Measurements from ENCODE around the gene CLEC4G. TPM values are rescaled to one million over a fixed set of nuclear protein-coding genes. Genes with fewer than 3 reads are reported as not detected.

CLEC4G gene
- total and polyA plus RNA-seq, 2 of the 8 experiments (the other 6 are each of a cell fraction or from before 2014, with no cell fraction given): 0.35 to 2.9 TPM

DNA sequence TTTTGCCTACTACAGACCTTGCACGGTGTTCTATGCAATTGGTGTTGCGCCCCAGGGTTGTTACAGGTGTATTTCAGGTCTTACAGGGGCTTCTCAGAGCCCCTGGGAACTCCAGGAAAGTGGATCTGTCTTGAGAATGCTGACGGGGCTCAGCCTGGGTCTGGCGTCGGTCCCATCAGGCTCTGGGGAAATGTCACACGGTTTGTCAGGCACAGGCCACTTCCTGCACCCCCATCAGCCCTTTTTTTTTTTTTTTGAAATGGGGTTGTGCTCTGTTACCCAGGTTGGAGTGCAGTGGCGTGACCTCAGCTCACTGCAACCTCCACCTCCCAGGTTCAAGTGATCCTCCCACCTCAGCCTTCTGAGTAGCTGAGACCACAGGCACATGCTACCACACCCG is 13.2 kb downstream of the CLEC4G start:
- Histone ChIP-seq H3K9ac (replicated peaks in 1 of 4; ENCODE audit: extremely low read depth in 1 of 4, low read depth in 3 of 4, low read length in 3 of 4) (no peak overlapping the region), H3K23ac (ENCODE audit: insufficient read length) (no peak overlapping the region), H3K14ac (ENCODE audit: insufficient read length) (no peak overlapping the region), H2BK15ac (ENCODE audit: low read length) (no peak overlapping the region), H2BK120ac (replicated peaks; ENCODE audit: low read depth, low read length) (no peak overlapping the region), H3K4me3 (ENCODE audit: extremely low read depth in 1 of 4, insufficient read depth in 2 of 4, low read depth in 3 of 4, low read length in 4 of 4) (no peak overlapping the region), H3K27me3 (replicated peaks in 1 of 4; ENCODE audit: control insufficient read depth in 3 of 4, extremely low read depth in 1 of 4, insufficient read depth in 3 of 4, low read length in 3 of 4) (no peaks in the 10 kb centered on the region), H4K91ac (replicated peaks; ENCODE audit: insufficient read length, low read length) (no peak overlapping the region), H3K9me3 (ENCODE audit: insufficient read depth in 2 of 2, low read depth in 1 of 2, low read length in 1 of 2) (peaks cover 0 to 2% of the 10 kb centered on the region in 2 experiments; a peak in 1 of 4 replicates), H2BK5ac (ENCODE audit: low read depth, low read length) (no peak overlapping the region), H3K18ac (ENCODE audit: extremely low read depth, low read length) (no peak overlapping the region), H2BK20ac (ENCODE audit: low read length) (no peak overlapping the region), H3K79me2 (ENCODE audit: control insufficient read depth in 1 of 2, insufficient read depth in 2 of 2, low read length in 2 of 2) (no peaks in the 10 kb centered on the region), H4K8ac (ENCODE audit: extremely low read depth, insufficient read depth, low read length) (no peak overlapping the region), H3K23me2 (ENCODE audit: low read depth, low read length) (no peaks in the 10 kb centered on the region), H3K4me1 (replicated peaks in 1 of 4; ENCODE audit: control insufficient read depth in 3 of 4, insufficient read depth in 4 of 4, low read length in 3 of 4) (no peaks in the 10 kb centered on the region), H3K4ac (replicated peaks; ENCODE audit: insufficient read length, low read depth, low read length) (no peak overlapping the region), H3K4me2 (ENCODE audit: insufficient read depth in 1 of 2, low read depth in 2 of 2, low read length in 2 of 2) (no peak overlapping the region), H2AK5ac (ENCODE audit: low read depth, low read length) (no peak overlapping the region), H2AFZ (ENCODE audit: low read length) (no peak overlapping the region), H3K79me1 (ENCODE audit: low read depth, low read length) (no peaks in the 10 kb centered on the region), H4K5ac (ENCODE audit: insufficient read length, low read depth, low read length) (no peak overlapping the region), H4K20me1 (replicated peaks in 1 of 2; ENCODE audit: control insufficient read depth in 1 of 2, insufficient read depth in 2 of 2, low read length in 2 of 2) (no peaks in the 10 kb centered on the region), H3K27ac (ENCODE audit: low read depth, low read length) (no peak overlapping the region), H3K56ac (replicated peaks; ENCODE audit: insufficient read length, low read depth, low read length) (no peak overlapping the region), H2BK12ac (ENCODE audit: low read depth, low read length) (no peak overlapping the region), H3K36me3 (ENCODE audit: control insufficient read depth in 2 of 4, insufficient read depth in 4 of 4, low read length in 3 of 4) (no peaks in the 10 kb centered on the region)
- POLR2A ChIA-PET (ENCODE audit: partially characterized antibody): interaction anchor here (0.9 kb wide), 1 partner anchor 21 kb away, joined by 3 read pairs; no protein-coding TSS in a partner anchor
- FAIRE-seq (no peak), DNase-seq (ENCODE audit: low read depth in 1 of 2, low spot score in 2 of 2) (no peak)
- WGBS, 2 experiments (ENCODE audit: extremely low coverage in 1 of 2, insufficient coverage in 1 of 2, insufficient read length in 1 of 2, insufficient replicate concordance in 2 of 2, low coverage in 1 of 2, low lambda C conversion rate in 2 of 2, missing lambda C conversion rate in 1 of 2): 85% methylated on average over 8 of the region's 8 CpGs; no CpG with 5 or more reads in 1 of the 2 experiments
- TF ChIP-seq CBX5 (IDR thresholded peaks at IDR 0.05; ENCODE audit: low read depth, low read length) (no peak), CHD1 (IDR thresholded peaks at IDR 0.05; ENCODE audit: low read depth, low read length) (no peak), TAF7 (optimal IDR thresholded peaks at IDR 0.05; ENCODE audit: borderline replicate concordance, low read depth, low read length) (no peak)
- CTCF ChIA-PET (ENCODE audit: partially characterized antibody): interaction anchor here (0.6 to 0.7 kb wide), 2 partner anchors 30 to 134 kb away, joined by 3 read pairs; no protein-coding TSS in a partner anchor

All from H1 (cell line).